Mammary epithelial cell (primary cell): Measurements from ENCODE around the gene NOXA1.

Experiments
- CTCF ChIP-seq, 2 donors: IDR thresholded peaks in 1 of 2; conservative IDR thresholded peaks in 1 of 2; 2 replicates each; pipeline ENCODE4 v1.5.1; 2011 to 2012; ENCODE audit warnings: inconsistent platforms in 2 of 2, low read length in 2 of 2, mild to moderate bottlenecking in 2 of 2, control low read depth in 1 of 2, low read depth in 1 of 2; ENCODE audit not compliant: insufficient read depth in 1 of 2; ENCODE audit errors: extremely low read depth in 1 of 2
- EZH2 ChIP-seq: IDR thresholded peaks from 2 replicates; pipeline ENCODE4 v1.6.1; 2012; ENCODE audit warnings: low read length, inconsistent platforms, borderline replicate concordance

DNA sequence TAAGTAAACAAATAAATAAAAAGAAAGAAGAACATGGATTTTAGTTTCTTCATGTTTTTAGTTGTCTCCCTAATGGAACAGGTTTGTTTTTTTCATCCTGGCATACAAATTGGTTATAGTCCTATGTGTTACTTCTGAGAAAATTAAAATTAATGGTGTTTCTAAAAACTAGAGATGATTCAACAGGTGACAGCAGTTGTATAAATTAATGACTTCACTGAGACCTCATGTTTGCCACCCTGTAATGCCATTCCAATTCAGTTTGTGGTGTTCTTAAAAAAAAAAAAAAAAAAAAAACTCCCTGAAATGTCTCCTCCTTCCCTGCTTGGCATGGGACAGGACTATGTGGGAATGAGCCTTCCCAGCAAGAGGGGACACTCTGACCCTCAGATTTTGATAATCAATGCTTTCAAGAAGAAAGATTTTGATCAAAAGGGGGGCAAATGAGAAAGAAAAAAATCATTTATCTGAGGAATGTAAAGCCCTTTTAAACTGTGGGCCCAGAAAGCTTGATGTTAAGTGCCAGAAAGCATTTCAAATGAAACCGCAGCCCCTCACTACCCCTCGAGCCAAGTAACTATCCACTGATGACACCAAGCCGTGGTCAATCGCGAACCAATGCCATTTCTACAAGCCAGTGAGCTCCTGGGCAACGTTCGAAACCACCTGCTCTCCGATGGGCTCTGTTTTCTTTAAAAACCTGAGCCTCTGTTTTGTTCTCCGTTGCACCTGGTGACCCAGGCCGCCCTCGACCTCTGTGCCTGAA, 1.2 kb upstream of the NOXA1 start:
- TF ChIP-seq CTCF (conservative IDR thresholded peaks at IDR 0.05 in 1 of 2, IDR thresholded peaks at IDR 0.05 in 1 of 2; ENCODE audit: extremely low read depth in 1 of 2, insufficient read depth in 1 of 2, low read depth in 1 of 2, low read length in 2 of 2): no peak
- TF ChIP-seq EZH2: no peak
